Coronary artery (tissue), 2 donors: Measurements from ENCODE around the gene SNAP23.
A peak's percentile ranks its signal among the peaks of the same experiment; 100 is the strongest.

Experiments used
- DNase-seq: peaks from one replicate; pipeline ENCODE4 v3.0.0-alpha.2; 2017; ENCODE audit warnings: low spot score
- H3K27ac ChIP-seq, 2 donors: fragments of 200-600 bp; sonication (generic); one replicate each; pipeline ENCODE4 v1.5.1; 2016 to 2019
- H3K4me3 ChIP-seq: fragments of 200-600 bp; sonication (generic); 2 replicates; pipeline ENCODE4 v1.5.1; 2016; ENCODE audit warnings: mild to moderate bottlenecking, moderate library complexity
- TF ChIP-seq, protein P1 (sequence below): fragments of 200-600 bp; sonication (generic); IDR thresholded peaks from one replicate; pipeline ENCODE4 v1.5.1; 2019; ENCODE audit warnings: antibody characterized with exemption

SNAP23 gene

DNA sequence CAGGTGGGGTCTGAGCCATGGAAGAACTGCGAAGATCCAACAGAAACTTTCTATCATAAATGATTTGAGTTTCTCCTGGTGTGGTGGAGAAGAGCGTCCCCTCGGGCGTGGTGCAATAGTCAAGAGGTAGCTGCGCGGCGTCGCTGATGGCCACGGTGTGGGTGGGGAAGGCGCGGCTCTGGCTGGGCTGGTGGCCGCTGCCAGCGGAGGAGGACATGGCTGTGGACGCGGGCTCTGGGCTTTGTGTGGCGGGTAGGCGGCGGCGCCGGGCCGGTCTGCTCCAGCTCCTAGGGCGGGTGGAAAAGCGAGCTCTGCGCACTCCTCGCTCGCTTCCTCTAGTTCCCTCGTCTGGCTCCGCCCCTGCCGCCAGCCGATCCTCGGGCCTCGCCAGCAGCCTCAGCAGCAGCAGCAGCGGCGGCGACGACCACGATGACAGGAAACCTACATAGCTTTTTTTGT lies 85.9 kb downstream of the SNAP23 start:
- peak overlapping the region; percentile 58 to 86 for H3K27ac ChIP-seq
- H3K4me3 ChIP-seq, result peak overlapping the region; percentile 69
- DNase-seq, result peak; percentile 84
- TF ChIP-seq, protein P1, sequence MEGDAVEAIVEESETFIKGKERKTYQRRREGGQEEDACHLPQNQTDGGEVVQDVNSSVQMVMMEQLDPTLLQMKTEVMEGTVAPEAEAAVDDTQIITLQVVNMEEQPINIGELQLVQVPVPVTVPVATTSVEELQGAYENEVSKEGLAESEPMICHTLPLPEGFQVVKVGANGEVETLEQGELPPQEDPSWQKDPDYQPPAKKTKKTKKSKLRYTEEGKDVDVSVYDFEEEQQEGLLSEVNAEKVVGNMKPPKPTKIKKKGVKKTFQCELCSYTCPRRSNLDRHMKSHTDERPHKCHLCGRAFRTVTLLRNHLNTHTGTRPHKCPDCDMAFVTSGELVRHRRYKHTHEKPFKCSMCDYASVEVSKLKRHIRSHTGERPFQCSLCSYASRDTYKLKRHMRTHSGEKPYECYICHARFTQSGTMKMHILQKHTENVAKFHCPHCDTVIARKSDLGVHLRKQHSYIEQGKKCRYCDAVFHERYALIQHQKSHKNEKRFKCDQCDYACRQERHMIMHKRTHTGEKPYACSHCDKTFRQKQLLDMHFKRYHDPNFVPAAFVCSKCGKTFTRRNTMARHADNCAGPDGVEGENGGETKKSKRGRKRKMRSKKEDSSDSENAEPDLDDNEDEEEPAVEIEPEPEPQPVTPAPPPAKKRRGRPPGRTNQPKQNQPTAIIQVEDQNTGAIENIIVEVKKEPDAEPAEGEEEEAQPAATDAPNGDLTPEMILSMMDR, result no peak
